ENCODE data around the gene MAGEA9B.
"Not testable (repeated sequence)": the region's sequence is repeated elsewhere in the genome, so short reads cannot be mapped to it uniquely, and the experiment has no call there.

MAGEA9B gene, protein sequence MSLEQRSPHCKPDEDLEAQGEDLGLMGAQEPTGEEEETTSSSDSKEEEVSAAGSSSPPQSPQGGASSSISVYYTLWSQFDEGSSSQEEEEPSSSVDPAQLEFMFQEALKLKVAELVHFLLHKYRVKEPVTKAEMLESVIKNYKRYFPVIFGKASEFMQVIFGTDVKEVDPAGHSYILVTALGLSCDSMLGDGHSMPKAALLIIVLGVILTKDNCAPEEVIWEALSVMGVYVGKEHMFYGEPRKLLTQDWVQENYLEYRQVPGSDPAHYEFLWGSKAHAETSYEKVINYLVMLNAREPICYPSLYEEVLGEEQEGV

DNA sequence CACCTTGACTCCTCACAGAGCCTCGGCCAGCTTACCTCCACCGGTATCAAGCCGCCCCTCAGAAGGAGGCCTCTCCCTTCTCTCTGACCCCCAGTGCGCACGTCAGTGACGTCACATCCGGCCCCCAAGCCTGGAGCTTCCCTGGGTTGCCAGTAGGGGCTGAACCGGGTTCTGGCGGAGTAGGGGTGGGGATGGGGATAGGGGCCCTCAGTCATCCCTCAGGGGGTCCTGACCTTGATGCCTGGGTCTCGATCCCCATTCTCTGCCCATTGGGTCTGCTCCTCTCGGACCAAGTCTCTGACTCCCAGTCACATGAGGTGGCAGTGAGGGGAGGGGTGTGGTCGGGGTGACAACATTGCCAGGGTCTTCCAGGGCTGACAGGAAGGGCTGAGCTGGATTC lies at the start of gene MAGEA9B:
Gene MAGEA9B (minus strand): TSS at position 101 of the 400 bp plus-strand sequence. CDS start 4,280 bp downstream, outside the sequence.
- DNase-seq (ENCODE audit: insufficient read length, low spot score); FAIRE-seq: not testable (repeated sequence)

DNA sequence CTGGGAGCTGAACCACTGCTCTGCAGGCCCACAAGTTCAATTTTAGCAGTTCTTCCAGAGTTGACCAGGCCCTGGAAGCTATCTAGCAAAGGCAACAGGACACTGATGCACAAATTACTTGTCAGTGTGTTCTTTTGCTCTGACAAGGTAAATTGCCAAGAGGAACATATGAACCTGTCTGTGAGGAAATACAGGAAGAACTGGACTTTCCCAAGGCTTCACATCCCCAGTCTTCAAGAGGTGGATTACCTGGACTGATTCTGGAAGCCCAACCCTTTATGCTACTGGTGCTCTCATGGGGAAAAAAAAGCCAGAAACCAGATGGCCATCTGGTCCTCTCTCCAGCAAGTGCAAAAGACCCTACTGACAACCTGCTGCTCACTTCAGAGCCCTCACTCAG lies 46.3 kb upstream of the MAGEA9B start:
- DNase-seq (ENCODE audit: insufficient read length, low spot score) (no peak), FAIRE-seq (no peak)
- TF ChIP-seq, protein P1, sequence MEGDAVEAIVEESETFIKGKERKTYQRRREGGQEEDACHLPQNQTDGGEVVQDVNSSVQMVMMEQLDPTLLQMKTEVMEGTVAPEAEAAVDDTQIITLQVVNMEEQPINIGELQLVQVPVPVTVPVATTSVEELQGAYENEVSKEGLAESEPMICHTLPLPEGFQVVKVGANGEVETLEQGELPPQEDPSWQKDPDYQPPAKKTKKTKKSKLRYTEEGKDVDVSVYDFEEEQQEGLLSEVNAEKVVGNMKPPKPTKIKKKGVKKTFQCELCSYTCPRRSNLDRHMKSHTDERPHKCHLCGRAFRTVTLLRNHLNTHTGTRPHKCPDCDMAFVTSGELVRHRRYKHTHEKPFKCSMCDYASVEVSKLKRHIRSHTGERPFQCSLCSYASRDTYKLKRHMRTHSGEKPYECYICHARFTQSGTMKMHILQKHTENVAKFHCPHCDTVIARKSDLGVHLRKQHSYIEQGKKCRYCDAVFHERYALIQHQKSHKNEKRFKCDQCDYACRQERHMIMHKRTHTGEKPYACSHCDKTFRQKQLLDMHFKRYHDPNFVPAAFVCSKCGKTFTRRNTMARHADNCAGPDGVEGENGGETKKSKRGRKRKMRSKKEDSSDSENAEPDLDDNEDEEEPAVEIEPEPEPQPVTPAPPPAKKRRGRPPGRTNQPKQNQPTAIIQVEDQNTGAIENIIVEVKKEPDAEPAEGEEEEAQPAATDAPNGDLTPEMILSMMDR (IDR thresholded peaks at IDR 0.05; ENCODE audit: insufficient read depth, missing control alignments) = no peak

DNA sequence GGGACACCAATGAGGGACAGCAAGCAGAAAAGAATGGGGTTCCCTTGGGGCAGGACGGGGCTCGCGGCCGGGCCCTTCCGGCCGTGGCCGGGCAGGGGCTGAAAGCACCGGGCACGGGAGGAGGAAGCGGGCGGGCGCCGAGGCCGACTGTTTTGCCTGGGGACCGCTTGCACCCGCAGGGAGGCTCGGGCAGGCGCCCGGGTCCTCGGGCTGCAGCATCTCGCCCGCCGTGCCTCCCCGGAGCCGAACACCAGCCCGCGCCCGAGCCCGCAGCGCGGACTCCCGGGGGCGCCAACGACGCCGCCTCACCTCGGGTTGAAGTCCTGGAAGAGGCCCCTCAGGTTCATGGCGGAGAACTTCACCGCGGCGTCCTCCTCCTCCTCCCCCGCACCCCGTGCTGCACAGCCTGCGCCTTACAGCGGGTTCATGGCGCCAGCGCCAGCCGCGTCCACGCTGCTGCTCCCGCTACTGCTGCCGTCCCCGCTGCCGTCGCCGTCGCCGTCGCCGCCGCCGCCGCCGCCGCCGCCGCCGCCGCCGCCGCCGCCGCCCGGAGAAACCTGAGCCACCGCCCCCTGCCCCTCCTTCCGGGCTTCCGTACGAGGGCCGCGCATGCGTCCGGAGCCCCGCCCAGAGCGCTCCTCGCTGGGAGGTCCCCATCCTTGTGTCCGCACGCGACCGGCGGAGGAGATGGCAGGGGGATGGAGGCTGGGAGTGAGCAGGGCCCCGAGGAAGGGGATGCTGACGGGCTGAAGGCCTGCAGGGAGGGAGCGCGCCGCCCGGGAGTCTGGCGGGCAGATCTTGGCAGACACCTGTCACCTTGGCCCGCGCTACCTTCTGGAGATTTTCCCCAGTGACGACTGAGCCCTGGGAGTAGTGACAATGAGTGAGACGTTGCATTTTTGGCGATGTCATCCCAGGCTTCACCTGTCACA lies 44.2 kb upstream of the MAGEA9B start, which contains the start of gene TMEM185A:
Gene TMEM185A (minus strand): TSS at position 559 of the 932 bp plus-strand sequence. CDS start 212 bp downstream, at position 347.
- TF ChIP-seq, protein P1 (IDR thresholded peaks at IDR 0.05; ENCODE audit: insufficient read depth, missing control alignments) = no peak
- DNase-seq (ENCODE audit: insufficient read length, low spot score) = peak; percentile 31
- FAIRE-seq = no peak

DNA sequence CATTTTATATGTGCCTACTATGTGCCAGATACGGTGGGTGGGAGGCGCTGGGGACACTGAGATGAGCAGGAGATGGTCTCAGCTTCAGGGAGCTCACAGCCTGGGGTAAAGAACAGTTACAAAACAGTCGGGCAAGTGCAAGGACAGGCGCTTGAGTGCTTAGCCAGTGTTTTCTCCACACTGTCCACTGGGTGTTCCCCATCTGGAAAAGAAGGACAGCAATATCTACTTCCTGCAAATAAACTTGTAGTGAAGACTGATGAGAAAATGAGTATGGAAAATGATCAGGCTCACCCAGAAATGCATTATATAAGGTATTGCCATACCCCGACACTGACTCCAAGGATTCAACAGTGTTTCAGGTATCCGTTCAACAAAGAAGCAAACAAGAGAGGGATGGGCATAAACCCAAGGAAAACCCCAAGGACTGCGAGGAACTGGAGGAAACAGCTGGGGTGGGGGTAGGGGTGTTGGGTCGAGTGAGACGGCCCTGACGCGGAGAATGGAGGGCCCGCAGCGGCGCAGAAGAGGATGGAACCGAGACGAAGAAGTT lies 43.5 kb upstream of the MAGEA9B start:
- TF ChIP-seq, protein P1 (IDR thresholded peaks at IDR 0.05; ENCODE audit: insufficient read depth, missing control alignments) = no peak
- no peak for FAIRE-seq
- DNase-seq (ENCODE audit: insufficient read length, low spot score) = no peak

DNA sequence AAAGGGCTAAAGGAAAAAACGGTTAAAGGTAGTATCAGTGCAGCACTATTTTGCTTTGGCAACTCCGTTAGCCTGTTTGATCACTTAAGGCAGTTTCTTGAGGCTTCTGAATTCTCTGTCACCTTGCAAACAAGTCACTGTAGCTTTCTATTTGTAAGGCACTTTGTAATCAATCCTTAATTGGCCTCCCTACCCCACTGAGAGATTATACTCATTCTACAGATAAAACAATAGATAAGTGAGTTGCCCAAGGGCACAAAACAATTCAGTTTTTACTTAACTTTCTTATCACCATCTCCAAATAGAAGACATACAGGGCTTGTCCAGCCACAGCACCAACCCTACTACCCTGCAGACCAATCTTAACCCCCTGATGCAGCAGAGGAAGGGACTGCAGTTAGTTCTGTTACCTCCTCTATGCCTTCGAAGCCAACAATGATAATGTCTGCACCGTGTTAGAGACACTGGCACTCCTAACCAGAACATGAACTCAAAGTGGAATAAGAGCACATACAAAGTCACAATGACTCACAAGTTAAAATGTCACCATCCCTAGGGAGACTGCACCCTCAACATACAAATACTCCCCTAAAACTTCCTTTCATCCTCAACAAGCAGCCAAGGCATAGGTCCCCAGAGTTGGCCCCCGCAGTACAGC lies 42.6 kb upstream of the MAGEA9B start:
- FAIRE-seq = no peak
- TF ChIP-seq, protein P1 (IDR thresholded peaks at IDR 0.05; ENCODE audit: insufficient read depth, missing control alignments) = no peak
- no peak for DNase-seq (ENCODE audit: insufficient read length, low spot score)

DNA sequence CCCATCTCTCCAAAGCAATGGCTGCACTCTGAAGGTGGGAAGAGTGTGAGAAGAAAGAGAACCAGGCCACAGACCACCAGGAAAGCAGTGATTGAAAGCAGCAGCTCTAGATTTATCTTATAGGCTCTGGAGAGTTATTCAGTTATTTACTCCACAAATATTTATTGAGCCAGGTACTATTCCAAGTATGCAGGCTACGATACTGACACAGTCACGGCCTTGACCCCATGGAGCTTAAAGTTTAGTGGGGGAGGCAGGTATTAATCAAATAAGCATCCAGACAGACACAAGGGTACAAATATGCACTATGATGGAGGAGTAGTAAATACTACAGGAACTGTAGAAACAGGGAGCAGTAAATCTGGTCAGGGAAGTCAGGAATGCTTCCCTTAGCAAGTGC lies 41.5 kb upstream of the MAGEA9B start:
- no peak for FAIRE-seq

More for the DNA sequence above, 41.5 kb upstream of the MAGEA9B start:
- DNase-seq (ENCODE audit: insufficient read length, low spot score) = no peak
- TF ChIP-seq, protein P1 (IDR thresholded peaks at IDR 0.05; ENCODE audit: insufficient read depth, missing control alignments) = no peak

All from D721Med (cell line).